LoVo (cell line): Measurements from ENCODE around the gene GAR1.
"Not testable (repeated sequence)": the region's sequence is repeated elsewhere in the genome, so short reads cannot be mapped to it uniquely, and the experiment has no call there.

Experiments
- DNase-seq: peaks from one replicate; pipeline ENCODE4 v3.0.0-alpha.2; 2016; ENCODE audit warnings: low spot score

GAR1 gene

GRCh38 chr4:109846395-109847098 is 31.0 kb downstream of the GAR1 start:
- peak; percentile 4 for DNase-seq

- no peak for DNase-seq
These were observed 32.4 kb downstream of the GAR1 start, which contains the start of gene LRIT3 for GRCh38 chr4:109847896-109848442. Gene LRIT3, plus strand, starts transcription at chr4:109848107. Its CDS starts 95 bp downstream, at chr4:109848202.

GRCh38 chr4:109848501-109848900 is 32.9 kb downstream of the GAR1 start:
- DNase-seq, result no peak

GRCh38 chr4:109850601-109851000 is 35.0 kb downstream of the GAR1 start:
- no peak for DNase-seq

GRCh38 chr4:109859426-109860300 is 44.1 kb downstream of the GAR1 start:
- DNase-seq, result not testable (repeated sequence)

GRCh38 chr4:109861271-109861670 is 45.7 kb downstream of the GAR1 start:
- DNase-seq, result no peak

- DNase-seq, result no peak
These were observed 46.5 kb downstream of the GAR1 start for GRCh38 chr4:109861916-109862511.

GRCh38 chr4:109864134-109864533 is 48.6 kb downstream of the GAR1 start:
- no peak for DNase-seq

- no peak for DNase-seq
These were observed 54.5 kb downstream of the GAR1 start for GRCh38 chr4:109870061-109870460.

GRCh38 chr4:109872065-109872464 is 56.5 kb downstream of the GAR1 start:
- DNase-seq, result no peak

- DNase-seq, result no peak
These were observed 57.5 kb downstream of the GAR1 start for GRCh38 chr4:109872950-109873656.

GRCh38 chr4:109873791-109874514 is 58.4 kb downstream of the GAR1 start:
- DNase-seq, result peak; percentile 11
